ENCODE results near the gene CTNNB1. TPM values are rescaled to one million over a fixed set of nuclear protein-coding genes. Genes with fewer than 3 reads are reported as not detected.

Gene CTNNB1
- total RNA-seq, 2 experiments from 2014 or later, result 134 to 151 TPM

DNA sequence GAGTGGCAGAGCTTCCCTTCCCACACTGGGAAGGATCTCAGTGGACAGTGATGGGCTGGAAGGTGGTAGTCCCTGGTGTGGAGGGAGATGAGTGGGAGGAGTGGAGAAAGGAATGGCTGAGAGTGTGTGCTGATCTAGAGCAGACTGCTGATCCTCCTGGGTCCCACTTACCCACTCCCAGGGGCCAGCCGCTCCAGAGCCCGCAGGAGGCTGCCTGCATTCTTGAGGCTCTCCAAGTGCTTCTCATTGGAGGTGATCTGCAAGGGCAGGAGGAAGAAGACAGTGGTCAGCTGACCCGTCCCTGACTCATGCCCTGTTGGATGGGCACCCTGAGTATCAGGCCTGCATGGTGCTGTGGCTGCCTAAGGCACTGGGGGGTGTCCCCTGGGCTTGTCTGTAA, 50.0 kb downstream of the CTNNB1 start:
- no peaks in the 10 kb centered on the region for H3K4me1 Mint-ChIP-seq
- POLR2A ChIA-PET, result no interaction called here
- H3K9me3 Mint-ChIP-seq, result no peaks in the 10 kb centered on the region
- no peak overlapping the region for H3K27ac Mint-ChIP-seq
- DNase-seq, result no peak
- H3K27me3 Mint-ChIP-seq, result no peaks in the 10 kb centered on the region
- H3K4me3 Mint-ChIP-seq, result no peak overlapping the region
- peaks cover 5% of the 10 kb centered on the region for H3K36me3 Mint-ChIP-seq (ENCODE audit: low read depth)
- CTCF ChIA-PET, result no interaction called here

DNA sequence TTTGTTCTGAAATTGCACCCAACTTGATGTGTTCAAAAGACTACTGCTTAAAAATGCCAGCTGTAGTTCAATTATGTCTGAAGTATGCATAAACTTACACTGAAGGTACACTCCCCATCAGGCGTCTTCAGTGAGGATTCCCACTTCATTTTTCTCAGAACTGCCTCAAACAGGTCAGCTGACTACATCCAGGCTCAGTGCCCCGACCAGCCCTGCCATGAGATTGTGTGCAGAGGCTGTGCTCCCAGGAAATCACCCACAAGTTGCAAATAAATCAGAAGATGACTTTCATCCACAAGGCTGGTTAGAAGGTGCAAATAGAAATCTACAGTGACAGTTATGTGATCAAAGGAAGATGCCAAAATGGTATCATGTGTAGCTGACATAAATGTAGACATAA, 51.5 kb downstream of the CTNNB1 start:
- DNase-seq, result no peak
- no peak overlapping the region for H3K4me3 Mint-ChIP-seq
- H3K27ac Mint-ChIP-seq, result no peak overlapping the region
- POLR2A ChIA-PET, result interaction anchor here (0.9 kb wide), 1 partner anchor 52 kb away, joined by 3 read pairs; the partner anchor contains the start of gene CTNNB1
- no peaks in the 10 kb centered on the region for H3K27me3 Mint-ChIP-seq
- H3K9me3 Mint-ChIP-seq, result no peaks in the 10 kb centered on the region
- H3K4me1 Mint-ChIP-seq, result no peaks in the 10 kb centered on the region
- no peaks in the 10 kb centered on the region for H3K36me3 Mint-ChIP-seq (ENCODE audit: low read depth)
- CTCF ChIA-PET, result no interaction called here

DNA sequence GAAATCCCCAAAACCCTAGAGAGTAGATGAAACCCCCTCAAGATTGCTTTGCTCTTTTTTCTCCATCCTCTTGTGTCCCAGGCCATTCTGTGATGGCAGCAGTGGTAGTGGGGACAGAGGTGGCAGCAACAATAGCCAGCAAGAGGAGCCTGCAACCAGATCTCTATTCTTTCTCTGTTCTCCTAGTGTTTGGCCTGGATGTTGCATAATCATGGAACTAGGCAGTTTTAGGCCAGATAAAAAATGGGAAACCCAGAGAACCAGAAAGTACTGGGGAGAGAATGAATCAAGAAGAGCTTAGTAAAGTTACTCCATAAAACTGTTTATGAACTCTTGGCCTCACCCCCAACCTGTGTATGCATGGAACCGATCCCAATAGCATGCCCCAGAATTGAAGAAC, 52.3 kb downstream of the CTNNB1 start:
- Mint-ChIP-seq H3K4me3 (no peak overlapping the region), H3K27me3 (no peaks in the 10 kb centered on the region), H3K36me3 (ENCODE audit: low read depth) (no peaks in the 10 kb centered on the region), H3K27ac (no peak overlapping the region), H3K4me1 (no peaks in the 10 kb centered on the region), H3K9me3 (no peaks in the 10 kb centered on the region)
- no peak for DNase-seq
- CTCF ChIA-PET, result no interaction called here
- POLR2A ChIA-PET, result no interaction called here

DNA sequence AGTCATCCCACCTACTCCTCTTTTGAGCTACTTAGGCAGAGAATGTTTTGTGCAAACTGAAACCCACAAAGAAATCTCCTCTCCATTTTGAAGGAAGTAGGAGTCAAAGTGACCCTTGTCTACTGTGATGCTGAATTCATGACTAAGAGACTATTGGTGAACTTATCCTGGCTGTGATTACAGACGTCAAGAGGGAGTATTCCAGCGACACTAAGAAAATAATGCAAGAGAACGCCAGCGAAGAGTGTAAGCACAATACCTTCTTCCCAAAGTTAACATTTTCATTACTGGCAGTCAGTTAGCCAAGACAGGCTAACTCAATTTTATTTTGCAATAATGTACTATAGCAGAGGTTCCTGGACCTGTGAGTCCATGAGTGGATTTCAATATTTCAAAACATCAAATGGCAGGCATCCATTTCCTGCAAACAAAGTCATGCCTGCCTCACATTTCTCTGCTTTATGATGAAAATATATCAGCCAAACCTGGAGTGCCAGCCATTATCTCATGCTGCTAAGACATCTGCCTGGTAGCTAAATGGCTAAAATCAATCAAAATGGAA, 59.0 kb downstream of the CTNNB1 start:
- Mint-ChIP-seq H3K36me3 (ENCODE audit: low read depth) (no peaks in the 10 kb centered on the region), H3K4me1 (no peaks in the 10 kb centered on the region), H3K27ac (no peak overlapping the region), H3K9me3 (no peaks in the 10 kb centered on the region), H3K4me3 (no peak overlapping the region), H3K27me3 (no peaks in the 10 kb centered on the region)
- POLR2A ChIA-PET, result no interaction called here
- no peak for DNase-seq
- CTCF ChIA-PET, result no interaction called here

DNA sequence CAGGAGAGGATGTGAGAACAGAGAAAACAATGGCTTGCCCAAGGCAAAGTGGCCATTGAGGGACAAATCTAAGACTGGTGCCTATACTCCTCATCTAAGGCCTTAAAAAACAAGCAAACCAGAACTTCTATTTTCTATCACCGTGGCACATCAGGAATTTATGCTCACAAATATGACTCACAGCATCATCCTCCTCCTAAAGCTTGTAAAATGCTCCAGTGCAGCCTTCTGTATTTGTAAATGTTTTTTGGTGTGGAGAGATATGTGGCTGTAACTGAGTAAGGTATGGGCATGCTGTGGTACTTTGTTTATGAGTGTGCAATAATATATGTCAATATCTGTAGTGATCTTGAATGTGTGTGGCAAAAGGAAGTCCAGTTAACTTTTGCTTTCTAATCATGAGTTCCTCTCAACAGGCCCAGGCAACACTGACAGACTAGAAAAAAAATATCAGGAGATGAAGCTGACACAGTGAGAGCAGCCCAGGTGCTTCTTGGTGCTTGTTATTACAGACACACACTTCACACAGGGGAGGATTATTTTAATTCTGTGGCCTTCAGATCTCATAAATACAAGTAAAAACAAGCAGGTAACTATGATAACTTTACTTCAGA, 60.3 kb downstream of the CTNNB1 start:
- Mint-ChIP-seq H3K9me3 (no peaks in the 10 kb centered on the region), H3K27ac (no peak overlapping the region), H3K4me3 (no peak overlapping the region), H3K4me1 (no peaks in the 10 kb centered on the region), H3K36me3 (ENCODE audit: low read depth) (no peaks in the 10 kb centered on the region), H3K27me3 (no peaks in the 10 kb centered on the region)
- DNase-seq, result no peak
- POLR2A ChIA-PET, result no interaction called here
- CTCF ChIA-PET, result no interaction called here

DNA sequence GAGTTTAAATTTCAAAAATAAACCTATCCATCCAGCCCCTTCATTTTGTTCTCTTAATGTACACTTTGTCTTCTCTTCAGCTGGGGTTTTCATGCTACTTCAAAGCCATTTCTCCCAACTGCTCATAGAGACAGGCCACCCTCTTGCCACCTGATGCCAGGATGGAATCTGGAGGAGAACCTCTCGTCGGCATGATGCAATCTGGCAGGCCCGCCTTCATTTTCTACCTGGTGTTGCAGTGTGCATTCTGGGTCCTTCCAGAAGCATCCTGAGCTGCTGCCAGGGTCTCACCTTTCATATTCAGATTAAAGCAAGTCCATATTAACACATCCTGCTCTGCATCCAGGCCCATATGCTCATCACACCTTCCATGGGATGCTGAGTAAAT, 60.8 kb downstream of the CTNNB1 start:
- Mint-ChIP-seq H3K9me3 (no peaks in the 10 kb centered on the region), H3K4me3 (no peak overlapping the region), H3K36me3 (ENCODE audit: low read depth) (no peaks in the 10 kb centered on the region), H3K27me3 (no peaks in the 10 kb centered on the region), H3K27ac (no peak overlapping the region), H3K4me1 (no peaks in the 10 kb centered on the region)
- POLR2A ChIA-PET, result no interaction called here
- CTCF ChIA-PET, result no interaction called here
- DNase-seq, result no peak

DNA sequence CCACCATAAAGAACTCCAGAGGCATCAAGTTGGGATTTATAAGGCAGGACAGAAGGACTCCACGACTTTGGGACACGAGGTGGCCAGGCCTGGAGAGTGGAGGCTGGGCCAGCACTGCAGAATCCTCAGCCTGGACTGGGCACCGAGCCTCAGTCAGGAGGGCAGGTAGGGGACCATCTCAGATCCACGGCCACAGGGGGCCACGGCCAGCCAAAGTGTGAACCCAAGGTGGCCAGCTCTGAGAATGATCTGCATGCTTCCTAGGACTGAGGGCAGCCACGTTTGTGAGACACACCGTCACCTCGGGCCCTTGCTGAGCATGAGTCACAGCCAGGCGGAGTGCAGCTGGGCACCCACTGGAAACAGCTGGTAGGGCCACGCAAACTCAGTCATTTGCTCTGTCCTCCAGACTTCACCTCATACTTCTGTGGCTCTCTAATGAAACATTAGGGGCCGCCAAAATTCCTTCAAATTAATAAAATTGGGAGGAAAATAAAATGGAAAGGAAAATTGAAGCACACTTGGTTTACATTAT, 65.8 kb downstream of the CTNNB1 start:
- CTCF ChIA-PET, result no interaction called here
- Mint-ChIP-seq H3K4me3 (no peak overlapping the region), H3K9me3 (no peaks in the 10 kb centered on the region), H3K27ac (no peak overlapping the region), H3K27me3 (no peaks in the 10 kb centered on the region), H3K4me1 (no peaks in the 10 kb centered on the region), H3K36me3 (ENCODE audit: low read depth) (no peaks in the 10 kb centered on the region)
- no peak for DNase-seq
- POLR2A ChIA-PET, result no interaction called here

DNA sequence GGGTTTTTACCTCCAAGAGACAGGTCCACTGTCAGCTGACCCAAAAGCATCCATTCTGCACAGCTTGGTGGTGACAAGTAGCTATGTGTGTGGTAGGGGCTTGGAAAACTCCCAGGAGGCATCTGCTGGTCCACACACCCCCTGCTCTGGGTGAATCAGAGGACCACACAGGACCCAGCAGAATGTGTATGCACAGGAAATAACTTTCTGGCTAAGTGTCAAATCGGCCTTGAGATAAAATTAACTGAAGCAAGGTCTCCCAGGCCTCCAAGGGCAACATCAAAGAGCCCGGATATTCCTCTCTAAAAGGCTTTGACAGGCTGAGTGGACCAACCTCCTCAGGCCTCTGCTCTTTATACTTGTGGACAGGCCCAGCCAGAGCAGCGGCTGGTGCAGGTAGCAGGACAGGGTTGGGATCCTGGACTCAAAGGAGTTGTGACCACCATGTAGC, 66.5 kb downstream of the CTNNB1 start:
- CTCF ChIA-PET, result no interaction called here
- DNase-seq, result no peak
- Mint-ChIP-seq H3K4me3 (no peak overlapping the region), H3K27ac (no peak overlapping the region), H3K36me3 (ENCODE audit: low read depth) (no peaks in the 10 kb centered on the region), H3K9me3 (no peaks in the 10 kb centered on the region), H3K27me3 (no peaks in the 10 kb centered on the region), H3K4me1 (no peaks in the 10 kb centered on the region)
- POLR2A ChIA-PET, result no interaction called here

DNA sequence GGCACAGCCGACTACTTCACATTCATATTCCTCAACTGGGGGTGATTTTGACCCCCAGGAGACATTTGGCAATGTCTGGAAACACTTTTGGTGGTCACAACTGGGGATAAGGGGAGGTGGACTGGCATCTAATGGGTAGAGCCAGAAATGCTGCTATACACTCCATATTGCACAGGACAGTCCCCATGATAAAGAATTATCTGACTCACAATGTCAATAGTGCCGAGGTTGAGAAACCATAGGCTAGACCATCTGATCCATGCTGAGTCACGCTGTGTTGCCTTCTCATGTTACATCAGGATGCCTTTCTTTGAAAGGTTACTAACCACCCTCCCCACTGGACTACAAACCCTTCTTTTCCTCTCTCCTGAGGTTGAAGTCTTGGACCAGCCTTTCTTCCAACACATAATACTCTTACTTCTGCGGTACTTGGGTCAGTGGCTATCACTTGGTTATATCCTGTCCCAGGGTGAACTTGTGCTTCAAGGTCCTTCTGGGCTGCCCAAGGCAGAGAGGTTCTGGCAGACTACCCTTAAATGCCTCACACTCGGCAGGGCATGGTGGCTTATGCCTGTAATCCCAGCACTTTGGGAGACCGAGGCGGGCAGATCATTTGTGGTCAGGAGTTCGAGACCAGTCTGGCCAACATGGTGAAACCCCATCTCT, 68.8 kb downstream of the CTNNB1 start:
- Mint-ChIP-seq H3K4me3 (no peak overlapping the region), H3K9me3 (peaks cover 3% of the 10 kb centered on the region), H3K36me3 (ENCODE audit: low read depth) (no peaks in the 10 kb centered on the region), H3K27me3 (no peaks in the 10 kb centered on the region), H3K4me1 (no peaks in the 10 kb centered on the region), H3K27ac (no peak overlapping the region)
- ChIA-PET CTCF (no interaction called here), POLR2A (no interaction called here)
- DNase-seq, result no peak

DNA sequence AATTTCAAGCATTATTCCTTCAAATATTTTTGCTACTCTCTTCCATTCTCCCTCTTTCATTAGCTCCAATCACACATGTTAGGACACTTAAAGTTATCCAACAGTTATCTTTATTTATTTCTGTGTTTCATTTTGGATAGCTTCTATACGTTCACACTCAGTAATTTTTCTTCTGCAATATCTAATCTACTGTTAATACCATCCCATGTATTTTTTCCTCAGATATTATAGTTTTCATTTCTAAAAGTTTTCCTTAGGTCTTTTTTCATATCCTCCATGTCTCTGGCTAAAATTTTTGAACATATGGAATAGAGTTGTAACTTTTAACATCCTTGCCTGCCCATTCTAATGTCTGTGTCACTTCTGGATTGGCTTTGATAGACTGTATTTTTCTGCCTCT, 73.4 kb downstream of the CTNNB1 start:
- Mint-ChIP-seq H3K4me1 (no peaks in the 10 kb centered on the region), H3K27ac (no peak overlapping the region), H3K36me3 (ENCODE audit: low read depth) (no peaks in the 10 kb centered on the region), H3K27me3 (no peaks in the 10 kb centered on the region), H3K4me3 (no peak overlapping the region), H3K9me3 (peaks cover 6% of the 10 kb centered on the region)
- ChIA-PET POLR2A (no interaction called here), CTCF (no interaction called here)
- no peak for DNase-seq

DNA sequence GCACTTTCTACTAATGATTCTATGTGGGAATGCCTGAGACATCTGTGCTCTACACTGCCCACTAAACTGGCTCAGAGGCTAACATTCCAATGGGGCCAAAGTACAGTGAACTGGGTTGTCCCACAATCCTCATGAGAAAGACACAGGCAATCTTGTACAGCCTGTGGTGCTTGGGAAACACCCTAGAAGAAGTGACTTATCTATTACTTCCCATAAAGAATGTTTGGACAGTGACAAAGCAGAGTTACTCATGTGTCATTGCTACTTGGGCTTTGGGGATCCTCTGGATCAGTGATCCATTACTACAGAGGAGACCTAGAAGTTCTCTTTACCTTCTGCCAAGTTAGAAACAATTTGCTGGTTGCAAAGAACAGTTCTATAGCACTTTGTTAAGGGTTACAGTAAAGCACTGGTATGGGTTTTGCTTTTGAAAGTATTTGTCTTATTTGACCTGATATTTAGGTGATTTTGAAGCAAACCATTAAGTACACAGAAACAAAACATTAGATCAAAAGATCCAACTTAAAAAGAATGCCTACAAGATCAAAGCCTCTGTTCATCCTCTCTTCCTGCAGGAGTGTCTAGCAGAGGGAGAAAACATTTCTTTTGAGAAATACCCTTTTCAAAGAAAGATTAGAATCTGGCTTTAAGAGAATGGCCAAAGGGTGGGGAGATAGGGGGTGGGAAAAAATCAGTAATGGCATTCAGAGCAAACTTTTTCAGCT, 75.8 kb downstream of the CTNNB1 start:
- no peaks in the 10 kb centered on the region for H3K27me3 Mint-ChIP-seq
- H3K27ac Mint-ChIP-seq, result no peak overlapping the region
- no peak overlapping the region for H3K4me3 Mint-ChIP-seq
- no peaks in the 10 kb centered on the region for H3K36me3 Mint-ChIP-seq (ENCODE audit: low read depth)
- ChIA-PET POLR2A (no interaction called here), CTCF (no interaction called here)
- no peaks in the 10 kb centered on the region for H3K4me1 Mint-ChIP-seq
- peaks cover 6% of the 10 kb centered on the region for H3K9me3 Mint-ChIP-seq
- DNase-seq, result no peak

DNA sequence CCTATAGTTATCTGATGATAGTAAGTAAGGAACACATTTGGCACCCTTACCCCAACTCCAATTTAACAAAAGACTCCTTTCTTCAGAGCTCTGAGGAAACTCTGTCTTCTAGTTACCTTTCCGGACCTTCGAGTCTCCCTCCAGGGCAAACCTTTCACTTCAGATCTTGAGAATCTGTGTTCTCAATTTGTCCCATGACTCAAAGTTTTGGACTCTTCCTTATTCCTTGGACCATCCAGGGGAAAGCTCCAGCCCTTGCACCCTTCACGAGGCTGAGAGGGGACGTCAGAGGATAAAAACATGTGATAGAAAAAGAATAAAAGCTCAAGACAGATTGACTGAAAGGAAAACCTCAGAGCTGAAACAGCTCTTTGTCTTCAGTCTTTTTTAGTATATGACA, 76.9 kb downstream of the CTNNB1 start:
- Mint-ChIP-seq H3K4me3 (no peak overlapping the region), H3K9me3 (peaks cover 6% of the 10 kb centered on the region), H3K36me3 (ENCODE audit: low read depth) (no peaks in the 10 kb centered on the region), H3K4me1 (no peaks in the 10 kb centered on the region), H3K27ac (no peak overlapping the region), H3K27me3 (no peaks in the 10 kb centered on the region)
- ChIA-PET CTCF (no interaction called here), POLR2A (no interaction called here)
- DNase-seq, result no peak

DNA sequence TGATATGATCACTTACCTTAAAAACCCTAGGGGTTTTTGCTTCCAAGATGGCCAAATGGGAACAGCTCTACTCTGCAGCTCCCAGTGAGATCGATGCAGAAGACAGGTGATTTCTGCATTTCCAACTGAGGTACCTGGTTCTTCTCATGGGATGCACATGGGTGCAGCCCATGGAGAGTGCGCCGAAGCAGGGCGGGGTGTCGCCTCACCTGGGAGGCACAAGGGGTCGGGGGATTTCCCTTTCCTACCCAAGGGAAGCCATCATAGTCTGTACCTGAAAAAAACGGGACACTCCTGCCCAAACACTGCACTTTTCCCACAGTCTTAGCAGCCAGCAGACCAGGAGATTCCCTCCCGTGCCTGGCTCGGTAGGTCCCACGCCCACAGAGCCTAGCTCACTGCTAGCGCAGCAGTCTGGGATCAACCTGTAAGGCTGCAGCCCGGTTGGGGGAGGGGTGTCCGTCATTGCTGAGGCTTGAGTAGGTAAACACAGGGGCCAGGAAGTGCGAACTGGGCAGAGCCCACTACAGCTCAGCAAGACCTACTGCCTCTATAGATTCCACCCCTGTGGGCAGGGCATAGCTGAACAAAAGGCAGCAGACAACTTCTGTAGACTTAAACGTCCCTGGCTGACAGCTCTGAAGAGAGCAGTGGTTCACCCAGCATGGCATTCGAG, 78.6 kb downstream of the CTNNB1 start:
- no peaks in the 10 kb centered on the region for H3K27me3 Mint-ChIP-seq
- H3K4me3 Mint-ChIP-seq, result no peak overlapping the region
- DNase-seq, result no peak
- no peak overlapping the region for H3K27ac Mint-ChIP-seq
- ChIA-PET POLR2A (no interaction called here), CTCF (no interaction called here)
- peaks cover 3% of the 10 kb centered on the region for H3K9me3 Mint-ChIP-seq
- no peaks in the 10 kb centered on the region for H3K36me3 Mint-ChIP-seq (ENCODE audit: low read depth)
- H3K4me1 Mint-ChIP-seq, result no peaks in the 10 kb centered on the region

Data from activated CD4-positive, alpha-beta memory T cell treated with anti-CD3 and anti-CD28 coated beads, Interleukin-2, amount 10 ng/mL, durations not matched to agents 7 days and 5 days (primary cell).